Mammary epithelial cell (primary cell): ENCODE results near the gene GRAMD1A.

ENCODE experiments used
- CTCF ChIP-seq, 2 donors: IDR thresholded peaks in 1 of 2; conservative IDR thresholded peaks in 1 of 2; 2 replicates each; pipeline ENCODE4 v1.5.1; 2011 to 2012; ENCODE audit warnings: inconsistent platforms in 2 of 2, low read length in 2 of 2, mild to moderate bottlenecking in 2 of 2, control low read depth in 1 of 2, low read depth in 1 of 2; ENCODE audit not compliant: insufficient read depth in 1 of 2; ENCODE audit errors: extremely low read depth in 1 of 2
- EZH2 ChIP-seq: IDR thresholded peaks from 2 replicates; pipeline ENCODE4 v1.6.1; 2012; ENCODE audit warnings: low read length, inconsistent platforms, borderline replicate concordance

GRCh38 chr19:35002037-35002535 lies 2.0 kb downstream of the GRAMD1A start:
- TF ChIP-seq CTCF (conservative IDR thresholded peaks at IDR 0.05 in 1 of 2, IDR thresholded peaks at IDR 0.05 in 1 of 2; ENCODE audit: extremely low read depth in 1 of 2, insufficient read depth in 1 of 2, low read depth in 1 of 2, low read length in 2 of 2), result no peak
- TF ChIP-seq EZH2, result no peak
